GM21786 (cell line): ENCODE measurements around the gene GPER1.
"Not testable (repeated sequence)": the region's sequence is repeated elsewhere in the genome, so short reads cannot be mapped to it uniquely, and the experiment has no call there.

Experiments used
- ATAC-seq: cut with Tn5 transposase; IDR thresholded peaks from one replicate; pipeline ENCODE4 v1.9.1; 2021; ENCODE audit not compliant: unreplicated experiment

GPER1 gene

DNA sequence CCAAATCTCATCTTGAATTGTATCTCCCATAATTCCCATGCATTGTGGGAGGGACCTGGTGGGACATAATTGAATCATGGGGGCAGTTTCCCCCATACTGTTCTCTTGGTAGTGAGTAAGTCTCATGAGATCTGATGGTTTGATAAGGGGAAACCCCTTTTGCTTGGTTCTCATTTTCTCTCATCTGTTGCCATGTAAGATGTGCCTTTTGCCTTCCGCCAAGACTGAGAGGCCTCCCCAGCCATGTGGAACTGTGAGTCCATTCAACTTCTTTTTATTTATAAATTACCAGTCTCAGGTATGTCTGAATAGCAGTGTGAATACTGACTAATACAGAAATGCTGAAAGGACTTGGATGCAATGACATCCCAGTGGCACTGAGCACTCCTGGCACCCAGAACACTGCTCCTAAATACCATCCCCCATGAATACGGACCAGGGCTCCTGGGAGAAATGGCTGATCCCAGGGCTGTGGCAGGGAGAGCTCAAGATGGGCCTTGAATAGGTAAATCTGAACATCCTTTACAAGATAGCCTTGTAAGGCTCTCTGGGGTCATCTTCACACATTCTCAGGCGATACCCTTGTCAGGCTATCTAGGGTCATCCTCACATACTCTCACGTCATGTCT, 52.7 kb downstream of the GPER1 start:
- no peak for ATAC-seq

DNA sequence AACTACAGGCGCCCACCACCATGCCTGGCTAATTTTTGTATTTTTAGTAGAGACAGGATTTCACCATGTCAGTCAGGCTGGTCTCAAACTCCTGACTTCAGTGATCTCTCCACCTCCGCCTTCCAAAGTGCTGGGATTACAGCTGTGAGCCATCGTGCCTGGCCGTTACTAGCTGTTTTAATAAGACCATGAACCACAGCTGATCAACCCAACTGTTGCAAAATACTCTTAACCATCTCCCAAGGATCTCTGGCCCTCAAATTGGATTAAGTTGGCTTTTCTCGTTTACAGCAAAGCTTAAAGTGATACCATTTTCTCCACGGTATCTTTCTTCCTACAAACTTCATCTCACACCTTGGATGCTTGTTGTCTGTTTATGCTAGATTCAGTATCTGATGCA, 53.7 kb downstream of the GPER1 start:
- ATAC-seq = no peak

DNA sequence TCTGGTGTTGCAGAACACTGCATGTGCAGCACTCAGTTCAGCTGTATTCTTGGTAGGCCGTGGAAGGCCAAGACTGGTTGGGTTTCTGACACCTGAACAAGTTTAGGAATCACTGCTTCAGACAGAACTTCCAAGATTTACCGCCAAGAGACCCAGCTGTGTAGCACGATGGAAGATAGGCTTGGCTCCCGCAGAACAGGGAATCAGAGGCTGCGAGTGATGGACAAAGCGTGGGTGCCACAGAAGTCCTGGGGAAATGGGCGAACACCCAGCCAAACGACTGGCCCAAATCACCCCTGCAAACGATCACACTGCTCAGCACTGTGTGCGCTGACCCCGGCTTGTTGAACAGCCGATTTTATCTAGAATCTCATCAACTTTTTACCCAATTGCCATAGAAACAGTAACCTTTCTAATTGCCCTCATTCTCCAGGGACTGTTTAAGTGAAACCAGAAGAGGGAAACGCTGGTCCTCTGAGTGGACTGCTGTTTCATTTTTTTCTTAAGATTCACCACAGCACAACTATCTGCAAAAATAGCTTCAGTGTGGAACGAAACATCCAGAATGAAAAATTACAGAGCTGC, 54.2 kb downstream of the GPER1 start:
- no peak for ATAC-seq

DNA sequence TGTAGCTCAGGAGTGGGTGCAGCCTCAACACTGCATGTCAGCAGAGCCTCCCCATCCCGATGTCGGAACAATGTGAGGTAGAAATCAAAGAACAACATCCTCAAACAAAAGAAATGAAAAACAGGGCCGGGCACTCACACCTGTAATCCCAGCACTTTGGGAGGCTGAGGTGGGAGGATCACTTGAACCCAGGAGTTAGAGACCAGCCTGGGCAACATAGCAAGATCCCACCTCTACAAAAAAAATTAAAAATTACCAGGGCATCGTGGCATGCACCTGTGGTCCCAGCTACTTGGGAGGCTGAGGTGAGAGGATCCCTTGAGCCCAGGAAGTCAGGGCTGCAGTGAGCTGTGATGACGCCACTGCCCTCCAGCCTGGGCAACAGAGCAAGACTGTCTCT, 55.1 kb downstream of the GPER1 start:
- ATAC-seq = not testable (repeated sequence)
